GM12874 (cell line): ENCODE data around the gene MYRIP.

Experiments used
- CTCF ChIP-seq: IDR thresholded peaks from 2 replicates; pipeline ENCODE4 v1.5.1; 2011; ENCODE audit warnings: low read depth, mild to moderate bottlenecking, control low read depth, low read length, moderate library complexity; ENCODE audit not compliant: insufficient read depth

The MYRIP gene

GRCh38 chr3:39801216-39801615 is 8.2 kb upstream of the MYRIP start:
- TF ChIP-seq CTCF = no peak

GRCh38 chr3:39803956-39804355 is 5.5 kb upstream of the MYRIP start:
- TF ChIP-seq CTCF = no peak

GRCh38 chr3:39804951-39805350 is 4.5 kb upstream of the MYRIP start:
- TF ChIP-seq CTCF = no peak

GRCh38 chr3:39805650-39806049 is 3.8 kb upstream of the MYRIP start:
- no peak for TF ChIP-seq CTCF

- no peak for TF ChIP-seq CTCF
These were observed 2.6 kb upstream of the MYRIP start for GRCh38 chr3:39806820-39807219.

GRCh38 chr3:39808467-39809180 is 785 bp upstream of the MYRIP start:
- TF ChIP-seq CTCF = no peak

- no peak for TF ChIP-seq CTCF
These were observed 686 bp downstream of the MYRIP start for GRCh38 chr3:39809995-39810595.
